Gastrocnemius medialis (tissue), 4 donors: ENCODE results near the gene MYH16. TPM values are rescaled to one million over a fixed set of nuclear protein-coding genes. Genes with fewer than 3 reads are reported as not detected.
"Not testable (repeated sequence)": the region's sequence is repeated elsewhere in the genome, so short reads cannot be mapped to it uniquely, and the experiment has no call there.

Source experiments
- ATAC-seq, 2 donors: fragments of 150-250 bp; one replicate each; pipeline ENCODE4 v1.9.1; 2016
- DNase-seq, 2 donors: peaks; one replicate each; pipeline ENCODE4 v3.0.0-alpha.2; 2019
- H3K27ac ChIP-seq, 4 donors: fragments of 200-600 bp; sonication (generic); 1 replicate in 1 of 4; 2 replicates in 3 of 4; pipeline ENCODE4 v1.5.1; 2016 to 2018; ENCODE audit warnings: mild to moderate bottlenecking in 2 of 4, moderate library complexity in 1 of 4
- H3K27me3 ChIP-seq, 3 donors: fragments of 200-600 bp; sonication (generic) in 2 of 3; 1 replicate in 1 of 3; 2 replicates in 2 of 3; pipeline versions ENCODE4 v1.5.1 to v1.6.0; 2016 to 2019; ENCODE audit warnings: mild to moderate bottlenecking in 1 of 3, moderate library complexity in 1 of 3
- H3K36me3 ChIP-seq, 2 donors: fragments of 200-600 bp; sonication (generic) in 1 of 2; one replicate each; pipeline ENCODE4 v1.5.1; 2017 to 2018
- H3K4me1 ChIP-seq, 2 donors: fragments of 200-600 bp; sonication (generic) in 1 of 2; one replicate each; pipeline ENCODE4 v1.5.1; 2016 to 2017; ENCODE audit warnings: mild to moderate bottlenecking in 2 of 2
- H3K4me3 ChIP-seq, 4 donors: fragments of 200-600 bp; sonication (generic) in 3 of 4; 1 replicate in 1 of 4; 2 replicates in 3 of 4; pipeline ENCODE4 v1.5.1; 2016 to 2019; ENCODE audit warnings: mild to moderate bottlenecking in 2 of 4
- H3K9me3 ChIP-seq, 3 donors: fragments of 200-600 bp; sonication (generic) in 2 of 3; 1 replicate in 1 of 3; 2 replicates in 2 of 3; pipeline ENCODE4 v1.5.1; 2016 to 2019
- CTCF ChIP-seq, 5 experiments: fragments of 450-650 bp in 3 of 5; fragments of 200-600 bp in 2 of 5; sonication (generic) in 2 of 5; IDR thresholded peaks in 4 of 5; conservative IDR thresholded peaks in 1 of 5; 1 replicate in 4 of 5; 2 replicates in 1 of 5; pipeline ENCODE4 v1.5.1; 2016 to 2019; ENCODE audit warnings: antibody characterized with exemption in 5 of 5, mild to moderate bottlenecking in 3 of 5, moderate library complexity in 3 of 5
- POLR2A ChIP-seq, 2 donors: fragments of 450-650 bp; IDR thresholded peaks; one replicate each; pipeline ENCODE4 v1.6.1; 2017; ENCODE audit warnings: antibody characterized with exemption in 2 of 2, mild to moderate bottlenecking in 2 of 2, moderate library complexity in 2 of 2
- in situ Hi-C, 4 donors: fragments of 200-750 bp; cut with MboI; loops; one replicate each; pipeline versions ENCODE4 v1.15.0 to v1.8.0; 2017; ENCODE audit warnings: low sequenced_read_pairs in 4 of 4
- intact Hi-C: fragments of 100-400 bp; cut with DNase I; formaldehyde crosslinking; loops from one replicate; pipeline ENCODE4 v1.15.1; 2023; ENCODE audit warnings: low total_unique reads
- total RNA-seq, 4 donors: library from RNA; depleted of rRNA; stranded (reverse); fragments of >200 nt; gene quantifications; one replicate each; pipeline versions ENCODE4 v1.1.0 to v1.2.3, GENCODE V29; 2016

Gene MYH16
- total RNA-seq, 4 donors from 2014 or later = not detected

- TF ChIP-seq CTCF (IDR thresholded peaks at IDR 0.05 in 4 of 5, conservative IDR thresholded peaks at IDR 0.05 in 1 of 5) (no peak), POLR2A (IDR thresholded peaks at IDR 0.05) (no peak)
- Histone ChIP-seq H3K4me3 (no peak overlapping the region), H3K4me1 (no peaks in the 10 kb centered on the region), H3K27me3 (no peaks in the 10 kb centered on the region), H3K27ac (no peak overlapping the region), H3K9me3 (no peaks in the 10 kb centered on the region), H3K36me3 (peaks cover 0 to 93% of the 10 kb centered on the region in 2 donors)
- DNase-seq (no peak), ATAC-seq (no peak)
- in situ Hi-C loops = no loop called here
- intact Hi-C loops = no loop called here
Observed at GRCh38 chr7:99339595-99339994, 67.0 kb downstream of the MYH16 start.

DNA sequence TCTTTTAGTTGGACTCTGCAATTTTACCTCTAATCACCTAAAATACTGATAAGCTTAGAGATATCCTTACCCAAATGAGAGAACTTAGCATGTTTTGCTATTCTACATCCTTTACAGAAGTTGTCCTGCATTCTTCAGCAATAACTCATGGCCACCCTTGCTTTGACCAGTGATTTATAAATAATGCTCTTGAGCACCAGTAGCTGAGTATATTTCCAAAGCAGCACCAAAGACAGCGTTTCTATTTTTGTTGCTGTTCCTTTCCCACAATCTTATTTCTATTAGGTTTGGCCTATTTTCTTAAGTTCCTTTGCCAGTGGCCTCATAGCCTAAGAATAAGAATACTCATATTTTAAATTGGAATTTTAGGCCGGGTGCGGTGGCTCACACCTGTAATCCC is 68.0 kb downstream of the MYH16 start:
- in situ Hi-C loops (no loop called here), intact Hi-C loops (no loop called here)
- DNase-seq (no peak), ATAC-seq (no peak)
- H3K9me3 ChIP-seq = no peaks in the 10 kb centered on the region
- peaks cover 0 to 92% of the 10 kb centered on the region in 2 donors for H3K36me3 ChIP-seq
- peak overlapping the region in 2 of 4 donors; percentile 12 to 17 for H3K27ac ChIP-seq
- no peak overlapping the region for H3K4me3 ChIP-seq
- TF ChIP-seq CTCF (IDR thresholded peaks at IDR 0.05 in 4 of 5, conservative IDR thresholded peaks at IDR 0.05 in 1 of 5) = no peak
- no peaks in the 10 kb centered on the region for H3K27me3 ChIP-seq
- no peaks in the 10 kb centered on the region for H3K4me1 ChIP-seq

GRCh38 chr7:99344061-99344647 is 71.5 kb downstream of the MYH16 start:
- Histone ChIP-seq H3K27me3 (no peaks in the 10 kb centered on the region), H3K27ac (no peak overlapping the region), H3K9me3 (no peaks in the 10 kb centered on the region), H3K36me3 (peaks cover 0 to 96% of the 10 kb centered on the region in 2 donors), H3K4me3 (no peak overlapping the region), H3K4me1 (no peaks in the 10 kb centered on the region)
- DNase-seq (no peak), ATAC-seq (no peak)
- intact Hi-C loops = no loop called here
- TF ChIP-seq CTCF (IDR thresholded peaks at IDR 0.05 in 4 of 5, conservative IDR thresholded peaks at IDR 0.05 in 1 of 5) (no peak), POLR2A (IDR thresholded peaks at IDR 0.05) (no peak)
- in situ Hi-C loops = no loop called here

DNA sequence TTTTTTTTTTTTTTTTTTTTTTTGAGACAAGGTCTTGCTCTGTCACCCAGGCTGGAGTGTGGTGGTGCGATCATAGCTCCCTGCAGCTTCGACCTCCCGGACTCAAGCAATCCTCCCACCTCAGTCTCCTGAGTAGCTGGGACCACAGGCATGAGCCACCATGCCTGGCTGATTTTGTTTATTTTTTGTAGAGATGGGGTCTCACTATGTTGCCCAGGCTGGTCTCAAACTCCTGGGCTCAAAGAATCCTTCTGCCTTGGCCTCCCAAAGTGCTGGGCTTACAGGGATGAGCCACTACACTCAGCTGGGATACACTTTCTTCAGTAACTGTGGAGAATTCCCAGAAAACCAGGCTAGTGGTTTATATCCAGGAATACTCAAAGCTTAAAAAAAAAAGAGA is 78.0 kb downstream of the MYH16 start:
- H3K4me3 ChIP-seq, H3K4me1 ChIP-seq, intact Hi-C loops, ATAC-seq, DNase-seq, H3K27ac ChIP-seq, in situ Hi-C loops, H3K9me3 ChIP-seq, H3K27me3 ChIP-seq: not testable (repeated sequence)
- peaks cover 0 to 89% of the 10 kb centered on the region in 2 donors for H3K36me3 ChIP-seq

- in situ Hi-C loops (no loop called here), intact Hi-C loops (no loop called here)
- H3K9me3 ChIP-seq = no peaks in the 10 kb centered on the region
- ATAC-seq (no peak), DNase-seq (no peak)
- H3K4me3 ChIP-seq = no peak overlapping the region
- no peak for TF ChIP-seq POLR2A (IDR thresholded peaks at IDR 0.05)
- H3K36me3 ChIP-seq = peaks cover 0 to 88% of the 10 kb centered on the region in 2 donors
- no peaks in the 10 kb centered on the region for H3K4me1 ChIP-seq
- no peaks in the 10 kb centered on the region for H3K27me3 ChIP-seq
- no peak overlapping the region for H3K27ac ChIP-seq
Observed at GRCh38 chr7:99352247-99352646, 79.6 kb downstream of the MYH16 start.

DNA sequence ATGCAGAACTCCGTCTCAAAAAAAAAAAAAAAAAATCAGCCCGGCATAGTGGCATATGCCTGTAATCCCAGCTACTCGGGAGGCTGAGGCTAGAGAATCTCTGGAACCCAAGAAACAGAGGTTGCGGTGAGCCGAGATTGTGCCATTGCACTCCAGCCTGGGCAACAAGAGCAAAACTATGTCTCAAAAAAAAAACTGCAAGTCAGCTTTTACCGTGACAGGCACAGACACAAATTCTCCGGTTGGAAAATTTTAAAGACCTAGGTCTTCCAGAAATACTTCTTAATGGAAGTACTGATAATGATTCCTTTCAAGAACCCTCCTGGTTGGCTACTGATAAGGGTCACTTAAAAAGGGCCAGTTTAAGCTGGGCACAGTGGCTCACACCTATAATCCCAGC is 82.5 kb downstream of the MYH16 start:
- DNase-seq (no peak), ATAC-seq (no peak)
- H3K9me3 ChIP-seq = no peaks in the 10 kb centered on the region
- H3K4me1 ChIP-seq = no peaks in the 10 kb centered on the region
- no peak overlapping the region for H3K27ac ChIP-seq
- TF ChIP-seq CTCF (IDR thresholded peaks at IDR 0.05 in 4 of 5, conservative IDR thresholded peaks at IDR 0.05 in 1 of 5) (no peak), POLR2A (IDR thresholded peaks at IDR 0.05) (no peak)
- H3K36me3 ChIP-seq = peaks cover 0 to 88% of the 10 kb centered on the region in 2 donors
- H3K4me3 ChIP-seq = no peak overlapping the region
- in situ Hi-C loops = no loop called here
- H3K27me3 ChIP-seq = no peaks in the 10 kb centered on the region
- intact Hi-C loops = no loop called here
